ENCODE data around the gene PDPN.

- TF ChIP-seq CTCF (IDR thresholded peaks at IDR 0.05) (no peak), POLR2A (IDR thresholded peaks at IDR 0.05) (no peak), EP300 (IDR thresholded peaks at IDR 0.05) (no peak)
Observed at GRCh38 chr1:13618483-13618882, 34.9 kb downstream of the PDPN start.
